HuH-7.5 (cell line): ENCODE results near the gene PLPPR1.

Experiments
- DNase-seq: peaks from one replicate; pipeline ENCODE4 v3.0.0; 2011; ENCODE audit warnings: low spot score

The PLPPR1 gene

DNA sequence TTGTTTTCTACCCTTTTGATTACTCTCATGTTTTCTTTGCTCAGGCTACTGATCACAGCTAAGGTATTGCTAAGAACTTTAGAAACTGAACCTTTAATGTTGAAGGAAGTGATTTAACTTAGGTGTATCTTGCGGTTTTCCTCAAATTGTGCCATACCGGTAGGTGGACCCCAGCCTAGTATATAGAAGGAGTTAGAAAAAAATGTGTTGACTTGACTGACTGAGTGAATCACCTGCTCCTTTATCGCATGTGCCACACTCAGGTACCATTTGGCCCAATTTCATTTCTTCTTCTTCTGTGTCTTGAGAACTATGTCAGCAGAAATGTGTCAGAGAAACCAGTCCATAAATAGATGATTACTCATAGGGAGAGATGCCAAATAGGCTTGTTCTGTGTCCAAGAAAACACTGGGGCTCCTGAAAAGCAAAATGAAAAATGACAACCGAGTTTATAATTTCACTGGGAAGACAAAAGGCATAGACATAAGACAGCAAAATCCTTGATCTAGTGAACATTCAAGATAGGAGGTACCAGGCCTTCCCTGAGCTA, 19.4 kb downstream of the PLPPR1 start:
- DNase-seq: no peak

DNA sequence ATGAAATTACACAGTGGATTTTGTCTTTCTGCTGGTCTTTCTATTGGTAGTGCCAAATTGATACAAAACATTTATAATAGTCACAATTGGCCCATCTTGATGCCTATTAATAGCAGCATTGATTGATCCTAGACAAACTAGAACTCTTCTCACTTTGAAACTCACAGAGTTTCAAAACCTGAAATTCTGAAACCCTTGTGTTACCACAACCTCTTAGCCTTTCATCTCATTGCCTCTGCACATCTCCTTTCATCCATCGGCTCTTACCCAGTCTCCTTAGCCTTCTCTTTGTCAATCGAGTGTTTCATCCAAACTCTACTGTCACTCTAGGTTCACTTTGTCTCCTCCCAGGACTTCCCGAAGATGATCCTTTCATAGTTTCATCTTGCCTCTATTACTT, 22.1 kb downstream of the PLPPR1 start:
- DNase-seq: no peak

DNA sequence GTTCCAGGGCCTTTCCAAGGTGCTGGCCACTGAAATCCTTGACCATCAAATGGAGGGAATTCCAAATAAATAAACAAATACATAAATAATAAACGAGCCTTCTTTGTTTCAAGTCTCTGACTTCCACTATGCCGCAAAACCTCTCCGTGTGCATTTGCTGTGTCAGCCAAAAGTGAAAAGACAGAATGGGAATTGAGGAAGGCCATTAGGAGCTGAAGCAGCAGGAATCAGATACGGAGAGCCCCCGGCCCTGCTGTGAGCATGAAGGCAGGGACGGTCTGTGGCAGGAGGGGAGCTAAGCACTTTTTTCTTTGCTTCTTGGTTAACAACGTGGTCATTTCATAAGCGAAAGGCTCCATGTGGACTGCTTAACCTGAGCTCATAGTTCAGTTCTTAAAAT, 26.1 kb downstream of the PLPPR1 start:
- no peak for DNase-seq

DNA sequence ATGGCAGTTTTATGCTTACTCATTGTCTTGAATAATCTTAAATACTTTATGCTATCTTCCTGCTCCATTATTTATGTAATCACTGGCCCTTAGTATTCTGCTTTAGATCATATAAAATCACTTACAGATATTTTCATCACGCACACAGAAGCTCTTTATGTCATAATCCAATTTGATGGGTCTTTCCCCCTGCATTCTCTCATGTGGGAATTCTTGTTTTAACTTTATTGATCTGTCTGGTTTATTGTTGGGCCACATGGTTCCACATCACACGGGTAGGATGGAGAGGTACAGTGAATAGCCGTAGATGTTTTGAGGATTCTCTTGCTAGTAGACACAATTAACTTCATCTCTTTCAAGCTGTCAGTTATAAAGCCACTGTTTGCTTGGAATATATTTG, 27.0 kb downstream of the PLPPR1 start:
- no peak for DNase-seq

DNA sequence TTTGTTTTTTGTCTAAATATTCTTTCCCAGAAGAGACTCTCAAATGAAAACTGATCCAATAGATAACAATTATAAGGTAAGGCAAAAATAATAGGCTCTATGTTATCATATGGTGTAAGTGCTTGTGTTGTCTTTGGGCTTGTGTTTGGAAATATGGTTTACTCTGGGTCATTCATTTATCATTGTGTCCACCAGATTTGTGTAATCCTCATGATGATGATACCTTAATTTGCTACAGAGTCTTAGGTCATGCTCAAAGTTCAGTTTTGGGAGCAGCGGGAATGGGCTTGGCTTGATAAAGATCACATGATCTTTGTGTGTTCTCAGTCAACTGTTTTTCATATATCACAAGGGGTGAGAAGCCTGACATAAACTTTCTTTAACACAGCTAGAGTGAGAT, 34.2 kb downstream of the PLPPR1 start:
- DNase-seq: peak; percentile 3

DNA sequence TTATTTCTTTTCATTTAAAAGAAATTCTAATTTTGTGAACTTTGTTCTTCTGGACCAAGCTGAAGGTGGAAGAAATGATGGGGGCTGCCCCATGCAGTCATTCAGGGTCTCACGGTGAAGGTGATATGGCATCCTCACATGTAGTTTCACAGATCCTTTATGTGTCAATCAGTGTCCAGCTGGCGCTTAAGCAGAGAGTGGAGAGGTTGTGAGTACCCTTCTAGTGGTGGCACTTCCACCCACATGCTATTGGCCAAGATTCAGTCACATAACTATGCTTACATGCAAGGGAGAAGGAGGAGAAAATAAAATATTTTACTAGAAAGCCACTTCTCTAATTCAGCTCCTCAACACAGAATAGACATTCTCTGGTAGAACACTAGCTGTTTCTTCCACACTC, 34.7 kb downstream of the PLPPR1 start:
- no peak for DNase-seq

DNA sequence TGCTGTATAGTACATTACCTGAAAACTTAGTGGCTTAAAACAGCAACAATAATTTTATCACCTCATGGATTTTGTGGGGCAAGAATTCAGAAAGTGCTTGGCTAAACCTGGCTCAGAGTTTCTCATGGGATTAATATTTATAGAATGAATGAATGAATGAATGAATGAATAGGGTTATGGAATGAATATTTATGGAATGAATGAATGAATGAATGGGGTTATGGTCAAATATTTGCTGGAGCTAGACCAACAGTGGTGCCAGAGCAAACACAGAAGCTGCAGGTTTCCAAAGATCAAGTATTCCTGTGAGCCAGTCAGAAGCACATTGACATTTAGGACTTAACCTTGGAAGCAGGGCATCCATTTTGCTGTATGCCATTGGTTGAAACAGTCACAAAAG, 35.7 kb downstream of the PLPPR1 start:
- no peak for DNase-seq

DNA sequence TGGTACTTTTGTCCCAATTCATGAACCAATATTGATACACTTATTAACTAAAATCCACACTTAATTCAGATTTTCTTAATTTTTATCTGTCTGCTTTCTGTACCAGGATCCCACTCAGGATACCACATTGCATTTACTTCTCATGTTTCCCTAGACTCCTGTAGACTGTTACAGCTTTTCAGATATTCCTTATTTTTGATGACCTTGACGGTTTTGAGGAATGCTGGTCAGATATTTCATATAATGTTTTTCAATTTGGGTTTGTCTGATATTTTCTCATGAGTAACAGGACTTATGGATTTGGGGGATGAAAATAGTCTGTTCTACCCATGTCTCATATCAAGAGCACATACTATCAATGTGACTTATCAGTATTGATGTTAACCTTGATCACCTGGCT, 37.4 kb downstream of the PLPPR1 start:
- DNase-seq: no peak

DNA sequence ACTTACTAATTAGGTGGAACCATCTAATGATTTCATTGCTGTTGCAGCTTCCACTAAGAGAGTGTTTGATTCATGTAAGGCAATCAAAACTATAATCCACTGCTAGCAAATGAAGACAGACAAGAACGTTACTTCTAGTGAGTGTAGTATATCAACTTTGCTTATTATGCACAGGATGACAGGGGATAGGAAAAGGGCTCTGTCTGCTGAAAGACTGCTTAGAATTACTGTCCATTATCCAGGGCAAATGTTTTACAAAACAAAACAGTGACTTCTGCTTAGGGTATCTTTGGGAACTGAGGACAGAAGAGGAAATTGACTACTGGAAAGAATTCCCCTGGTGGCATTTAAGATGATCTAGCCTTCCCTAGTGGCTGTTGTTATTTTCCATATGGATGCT, 40.2 kb downstream of the PLPPR1 start:
- no peak for DNase-seq

DNA sequence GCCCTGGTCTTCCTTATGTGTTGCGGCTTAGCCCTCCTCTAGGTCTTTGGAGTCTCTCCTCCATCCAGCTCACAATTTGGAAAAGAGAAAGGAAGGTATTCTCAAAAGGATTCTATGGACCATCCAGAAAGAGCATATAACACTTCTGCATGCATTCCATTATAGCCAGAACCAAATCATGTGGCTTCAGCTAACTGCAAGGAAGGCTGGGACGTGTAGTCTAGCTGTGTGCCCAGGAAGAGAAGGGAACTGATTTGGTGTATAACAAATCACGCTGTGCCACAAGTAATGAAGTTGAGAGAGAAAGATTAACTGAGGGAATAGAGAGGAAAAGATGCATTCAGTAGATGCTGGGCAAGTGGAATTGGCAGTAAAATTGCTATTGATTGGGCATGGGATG, 43.7 kb downstream of the PLPPR1 start:
- DNase-seq: no peak

DNA sequence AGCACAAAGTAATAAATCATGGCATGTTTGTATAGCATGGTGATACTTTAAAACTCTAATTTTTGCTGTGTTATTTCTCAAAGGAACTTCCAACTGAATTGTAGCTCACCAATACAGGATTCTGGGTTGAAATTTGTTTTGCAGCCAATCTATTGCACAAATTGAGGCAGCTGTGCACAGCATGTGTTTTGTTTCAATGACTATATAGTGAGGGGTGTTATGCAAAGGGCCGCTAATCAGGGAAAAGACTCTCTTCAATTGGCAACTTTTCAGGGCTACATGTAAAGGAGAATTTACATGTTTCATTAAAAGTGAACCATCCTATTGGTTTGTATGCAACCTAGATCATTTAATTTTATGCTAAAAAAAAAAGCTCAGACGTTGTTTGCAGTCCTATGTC, 44.6 kb downstream of the PLPPR1 start:
- no peak for DNase-seq

DNA sequence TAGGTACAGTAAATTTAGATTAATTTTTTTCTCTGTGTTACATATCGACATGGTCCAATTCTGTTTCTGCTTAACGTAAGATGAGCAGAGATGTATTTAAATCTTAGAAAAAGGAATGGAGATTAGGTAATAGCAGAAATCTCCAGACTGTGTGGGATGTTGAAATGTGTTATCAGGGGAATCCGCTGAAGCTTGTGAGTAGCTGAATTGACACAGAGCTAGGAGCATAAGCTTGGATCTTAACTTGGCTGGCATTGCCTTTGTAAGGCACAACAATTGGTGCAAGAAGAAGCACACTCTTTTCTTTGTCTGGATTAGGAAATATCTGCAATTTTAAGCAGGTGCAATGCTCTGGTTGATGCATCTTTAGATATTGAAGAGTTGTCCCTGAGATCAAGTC, 53.1 kb downstream of the PLPPR1 start:
- DNase-seq: no peak

DNA sequence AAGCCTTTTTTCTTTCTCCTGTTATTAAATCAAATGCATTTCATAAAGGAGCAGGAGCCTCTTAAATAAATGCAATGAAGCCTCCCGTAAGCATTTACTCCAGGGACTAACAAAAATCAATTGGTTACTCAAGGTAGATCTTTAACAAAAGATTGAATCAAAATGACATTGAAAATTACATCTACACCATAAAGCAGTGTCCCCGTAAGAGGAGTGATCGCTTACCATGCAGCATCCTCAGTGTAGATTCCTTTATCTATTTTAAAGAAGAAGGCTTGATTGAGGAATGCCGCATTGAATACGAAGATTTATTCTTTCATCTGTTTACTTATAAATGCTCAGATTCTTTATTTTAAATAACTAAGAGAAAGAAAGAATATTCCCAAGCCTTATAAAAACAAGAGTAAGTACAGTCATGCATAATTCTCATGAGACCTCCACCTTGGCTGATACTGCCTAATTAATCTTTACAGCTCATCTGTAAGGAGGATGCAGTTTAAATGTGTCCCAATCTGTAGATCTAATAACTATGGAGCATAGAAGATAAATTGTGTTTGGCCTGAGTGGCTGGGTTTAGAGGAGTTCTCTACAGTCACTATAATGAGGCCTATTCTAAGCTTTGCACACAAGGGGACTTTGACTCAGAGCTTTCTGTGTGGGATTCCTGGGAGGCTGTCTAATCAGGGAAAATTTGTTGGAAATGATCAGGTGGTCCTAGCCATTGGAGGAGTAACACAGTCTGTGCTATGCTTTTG, 55.1 kb downstream of the PLPPR1 start:
- DNase-seq: no peak

DNA sequence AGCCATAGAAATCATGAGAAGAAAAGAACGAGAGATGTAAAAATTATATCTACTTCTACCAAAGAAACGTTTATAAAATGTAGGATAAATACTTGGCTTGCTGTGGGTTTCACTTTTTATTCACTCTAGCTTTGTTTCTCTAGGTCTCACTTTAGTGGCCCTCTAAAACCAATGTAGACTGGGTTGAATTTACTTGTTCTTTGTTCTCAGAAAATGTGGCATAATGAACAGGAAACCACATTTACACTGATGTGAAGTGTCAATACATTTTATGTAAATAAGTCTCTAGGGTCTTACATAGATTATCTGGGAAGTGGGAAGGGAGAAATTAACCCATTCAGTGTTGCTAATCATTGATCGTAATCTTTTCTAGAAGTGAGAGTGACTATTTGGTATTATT, 58.9 kb downstream of the PLPPR1 start:
- no peak for DNase-seq

DNA sequence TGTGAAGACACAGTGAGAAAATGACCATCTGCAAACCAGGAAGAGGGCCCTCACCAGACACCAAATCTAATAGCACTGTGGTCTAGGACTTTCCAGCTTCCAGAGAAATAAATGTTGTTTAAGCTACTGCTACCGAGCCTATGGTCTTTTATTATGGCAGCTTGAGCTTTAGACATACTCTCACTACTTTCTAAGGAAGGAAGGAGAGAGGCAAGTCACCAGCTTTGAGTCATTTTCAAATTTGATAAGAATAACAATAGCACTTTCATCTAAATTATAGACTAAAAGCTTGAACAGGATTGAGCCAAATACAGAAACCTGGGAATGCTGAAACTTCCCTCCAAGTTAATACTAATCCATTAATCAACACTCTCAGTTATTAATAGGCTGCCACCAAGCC, 64.4 kb downstream of the PLPPR1 start:
- no peak for DNase-seq

DNA sequence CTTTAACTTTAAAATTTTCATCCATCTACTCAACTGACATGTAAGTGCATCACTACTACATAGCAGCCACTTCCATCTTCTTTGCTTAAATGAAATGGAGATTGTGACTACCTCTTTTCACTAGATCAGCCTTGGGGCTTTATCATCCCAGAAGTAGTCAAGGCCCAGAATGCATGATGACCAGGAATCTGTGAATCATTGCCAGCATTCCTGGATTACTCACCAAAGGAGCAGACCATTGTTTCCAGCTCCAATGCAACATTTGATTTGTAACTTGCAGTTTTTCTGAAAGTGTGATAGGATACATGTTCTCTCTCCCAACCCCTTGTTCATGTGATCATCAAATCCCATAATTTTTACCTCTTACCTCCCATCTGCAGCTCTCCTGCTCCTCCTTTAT, 65.1 kb downstream of the PLPPR1 start:
- DNase-seq: no peak

DNA sequence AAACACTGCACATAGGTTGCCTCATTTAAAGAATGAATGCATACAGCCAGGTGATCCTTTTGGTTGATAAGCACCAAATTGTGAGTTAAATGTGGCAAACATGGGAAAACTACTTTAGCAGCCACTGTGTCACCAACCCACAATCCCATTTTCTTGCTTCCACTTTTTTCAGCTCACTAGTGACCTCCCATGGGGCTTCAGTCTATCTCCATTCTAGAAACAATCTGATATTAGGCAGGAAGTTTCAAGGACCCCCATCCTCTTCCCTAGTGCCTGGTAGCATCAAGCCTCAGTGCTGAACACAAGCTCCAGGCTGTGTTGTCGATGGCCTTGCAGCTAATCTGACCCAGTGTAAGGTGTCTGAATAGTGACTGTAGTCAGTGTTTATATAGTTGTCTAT, 66.2 kb downstream of the PLPPR1 start:
- DNase-seq: no peak

DNA sequence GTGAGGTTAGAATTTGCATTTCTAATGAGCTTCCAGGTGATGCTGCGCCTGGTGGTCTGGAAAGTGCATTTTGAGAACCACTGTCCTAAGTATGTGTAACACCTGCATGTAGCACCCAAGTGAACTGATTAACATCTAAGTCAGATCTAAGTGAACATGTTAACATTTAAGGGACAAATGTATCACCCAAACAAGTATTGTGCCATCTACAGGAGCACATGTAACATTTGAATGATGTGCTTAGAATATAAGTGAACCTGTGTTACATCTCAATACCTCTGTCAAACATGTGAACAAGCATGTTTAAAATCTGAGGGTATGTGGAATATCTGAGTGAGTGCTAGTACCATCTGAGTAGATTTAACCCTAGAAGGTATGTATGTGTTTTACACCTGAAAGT, 68.7 kb downstream of the PLPPR1 start:
- no peak for DNase-seq

DNA sequence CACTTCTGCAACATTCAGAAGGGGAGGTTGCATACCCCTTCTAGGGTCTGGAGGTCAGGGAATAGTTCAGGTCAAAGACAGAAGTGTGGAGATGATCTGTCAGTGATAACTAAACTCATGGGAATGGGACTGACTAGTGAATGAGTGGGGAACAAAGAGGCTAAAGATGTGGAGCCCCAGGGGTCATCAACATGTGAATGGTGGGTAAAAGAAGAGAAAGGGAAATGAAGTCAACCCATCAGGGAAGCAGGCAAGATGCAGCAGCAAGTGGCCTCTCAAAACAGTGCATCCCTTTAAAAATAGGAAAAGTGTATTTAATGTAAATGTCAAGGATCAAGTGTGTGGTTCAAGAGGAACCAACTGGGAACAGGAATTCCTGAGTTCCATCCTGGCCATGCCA, 69.9 kb downstream of the PLPPR1 start:
- DNase-seq: no peak

DNA sequence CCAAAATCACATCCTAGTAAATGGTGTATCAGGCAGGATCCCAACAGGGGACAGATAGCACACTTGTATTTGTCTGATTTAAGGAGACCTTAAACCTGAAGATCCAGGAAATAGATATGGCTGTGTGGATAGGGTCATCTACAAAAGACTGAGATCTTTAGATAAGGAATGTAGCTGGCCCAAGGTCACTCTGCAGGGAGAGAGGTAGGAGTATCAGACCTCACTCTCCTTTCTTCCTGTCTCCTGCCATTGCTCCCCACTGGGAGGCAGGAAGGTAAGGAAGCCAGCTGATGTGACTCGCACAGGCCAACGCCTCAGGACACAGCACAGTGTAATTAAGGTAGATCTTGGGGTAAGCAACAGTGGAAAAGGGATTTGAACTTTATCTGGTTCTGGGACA, 85.8 kb downstream of the PLPPR1 start:
- no peak for DNase-seq

DNA sequence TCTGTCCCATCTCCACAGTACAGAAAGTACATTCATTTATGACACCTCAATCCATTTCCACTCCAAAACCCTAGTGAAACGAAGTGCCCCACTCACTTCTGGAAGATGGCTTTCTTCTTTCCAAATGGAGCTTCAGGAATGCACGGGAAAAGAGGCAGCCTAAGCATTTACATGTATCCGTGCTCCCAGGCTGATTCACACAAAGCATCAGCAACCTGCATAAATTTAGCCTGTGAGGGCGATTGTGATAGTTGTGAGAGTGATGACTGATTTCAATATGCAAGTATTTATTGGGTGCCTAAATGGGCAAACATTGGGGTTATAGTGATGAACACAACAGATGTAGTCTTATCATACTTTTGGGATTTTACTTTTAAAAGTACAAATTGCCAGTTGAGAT, 86.6 kb downstream of the PLPPR1 start:
- DNase-seq: no peak

DNA sequence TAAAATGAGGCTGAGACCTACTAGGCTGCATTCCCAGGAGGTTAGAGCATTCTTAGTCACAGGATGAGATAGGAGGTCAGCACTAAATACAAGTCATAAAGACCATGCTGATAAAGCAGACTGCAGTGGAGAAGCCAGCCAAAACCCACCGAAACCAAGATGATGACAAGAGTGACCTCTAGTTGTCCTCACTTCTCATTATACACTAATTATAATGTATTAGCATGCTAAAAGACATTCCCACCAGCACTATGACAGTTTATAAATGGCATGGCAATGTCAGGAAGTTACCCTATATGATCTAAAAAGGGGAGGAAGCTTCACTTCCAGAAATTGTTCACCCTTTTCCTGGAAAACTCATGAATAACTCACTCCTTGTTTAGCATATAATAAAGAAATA, 88.6 kb downstream of the PLPPR1 start:
- no peak for DNase-seq

DNA sequence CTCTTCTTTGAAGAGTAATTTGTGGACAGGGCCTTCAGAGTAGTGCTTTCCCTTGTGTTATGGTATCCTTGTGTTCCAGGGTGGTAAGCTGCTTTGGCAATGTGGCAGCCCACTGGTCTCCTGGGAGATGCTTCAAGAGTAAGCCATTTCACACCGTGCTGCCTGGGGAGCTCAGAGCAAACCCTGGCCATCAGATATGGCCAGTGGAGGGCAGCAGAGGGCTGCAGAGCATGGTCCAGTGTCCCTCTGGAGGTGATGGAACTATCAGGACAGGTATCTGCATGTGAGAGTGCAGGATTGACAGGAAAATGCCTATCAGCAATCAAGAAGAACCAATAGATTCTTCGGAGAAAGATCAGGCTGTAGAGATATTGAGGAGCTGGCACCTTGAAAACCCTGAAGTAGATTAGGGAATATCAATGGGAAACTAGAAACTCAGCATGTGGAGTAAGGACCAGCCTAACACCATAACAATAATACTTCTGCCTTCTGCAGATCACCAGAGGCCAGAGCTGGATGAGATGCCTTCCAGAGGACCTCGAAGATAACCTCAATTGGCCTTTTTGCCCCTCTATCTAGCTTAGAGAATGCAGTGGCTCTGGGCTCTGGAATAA, 90.8 kb downstream of the PLPPR1 start:
- peak; percentile 41 for DNase-seq

DNA sequence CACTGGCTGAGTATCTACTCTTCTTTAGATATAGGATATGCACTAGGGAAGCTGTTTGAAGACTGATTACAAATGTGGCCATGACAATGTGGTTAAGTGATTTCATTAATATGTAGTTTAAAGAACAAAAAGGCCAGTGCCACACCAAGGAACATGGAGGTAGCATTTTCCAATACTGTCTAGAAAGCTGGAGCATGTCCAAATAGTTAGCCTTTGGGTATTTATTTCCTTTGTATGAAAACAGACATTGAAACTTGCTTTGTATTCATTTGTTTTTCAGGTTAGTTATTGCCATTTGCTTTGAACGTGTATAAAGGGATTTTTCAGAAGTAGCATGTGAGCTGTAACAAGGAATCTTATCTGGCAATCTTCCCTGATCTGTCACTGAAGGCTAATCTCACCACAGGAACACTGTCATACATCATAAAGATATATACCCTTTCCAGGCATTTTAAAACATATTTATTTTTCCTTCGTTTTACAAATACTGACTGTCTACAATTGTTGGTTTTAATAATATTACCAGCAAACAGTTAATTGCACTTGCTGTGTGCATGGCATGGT, 93.4 kb downstream of the PLPPR1 start:
- DNase-seq: no peak
